ENCODE data around the gene GDPD1.
A peak's percentile ranks its signal among the peaks of the same experiment; 100 is the strongest.
"Not testable (repeated sequence)": the region's sequence is repeated elsewhere in the genome, so short reads cannot be mapped to it uniquely, and the experiment has no call there.

Gene GDPD1

GRCh38 chr17:59220328-59221158, at the start of gene GDPD1:
Gene GDPD1 (plus strand): TSS chr17:59220511. CDS start chr17:59220610, 99 bp downstream.
- DNase-seq: peak; percentile 77

- DNase-seq: no peak
Observed at GRCh38 chr17:59172436-59173004, 47.8 kb upstream of the GDPD1 start.

GRCh38 chr17:59174671-59175070, 45.6 kb upstream of the GDPD1 start:
- DNase-seq: no peak

GRCh38 chr17:59175076-59175475, 45.2 kb upstream of the GDPD1 start:
- no peak for DNase-seq

- no peak for DNase-seq
Observed at GRCh38 chr17:59178266-59178985, 41.9 kb upstream of the GDPD1 start.

GRCh38 chr17:59179601-59180000, 40.7 kb upstream of the GDPD1 start:
- DNase-seq: not testable (repeated sequence)

GRCh38 chr17:59180626-59181025, 39.7 kb upstream of the GDPD1 start:
- DNase-seq: no peak

- no peak for DNase-seq
Observed at GRCh38 chr17:59181481-59181880, 38.8 kb upstream of the GDPD1 start.

GRCh38 chr17:59185997-59186396, 34.3 kb upstream of the GDPD1 start:
- DNase-seq: no peak

GRCh38 chr17:59186850-59187249, 33.5 kb upstream of the GDPD1 start:
- DNase-seq: no peak

- no peak for DNase-seq
Observed at GRCh38 chr17:59190806-59191205, 29.5 kb upstream of the GDPD1 start.

- DNase-seq: no peak
Observed at GRCh38 chr17:59193336-59193862, 26.9 kb upstream of the GDPD1 start.

- DNase-seq: no peak
Observed at GRCh38 chr17:59199398-59199797, 20.9 kb upstream of the GDPD1 start.

- DNase-seq: no peak
Observed at GRCh38 chr17:59202320-59202719, 18.0 kb upstream of the GDPD1 start.

- DNase-seq: no peak
Observed at GRCh38 chr17:59219370-59219769, 941 bp upstream of the GDPD1 start.

GRCh38 chr17:59219992-59220327, 351 bp upstream of the GDPD1 start:
- no peak for DNase-seq

GRCh38 chr17:59221159-59221847, 992 bp downstream of the GDPD1 start:
- no peak for DNase-seq

GRCh38 chr17:59223813-59224212, 3.5 kb downstream of the GDPD1 start:
- DNase-seq: no peak

GRCh38 chr17:59228588-59228987, 8.3 kb downstream of the GDPD1 start:
- DNase-seq: not testable (repeated sequence)

GRCh38 chr17:59230764-59231163, 10.5 kb downstream of the GDPD1 start:
- DNase-seq: no peak

- no peak for DNase-seq
Observed at GRCh38 chr17:59234631-59235030, 14.3 kb downstream of the GDPD1 start.

GRCh38 chr17:59238906-59239305, 18.6 kb downstream of the GDPD1 start:
- no peak for DNase-seq

- no peak for DNase-seq
Observed at GRCh38 chr17:59244081-59244480, 23.8 kb downstream of the GDPD1 start.

Data from NCI-H1417 treated with DMSO at 0.1 percent for 48 hours (cell line).